ENCODE results near the gene STK35. TPM values are rescaled to one million over a fixed set of nuclear protein-coding genes. Genes with fewer than 3 reads are reported as not detected.

STK35 gene
- total RNA-seq, 3 donors from 2014 or later (not counting 1 experiment from before 2014, with no cell fraction given): 18.7 to 24.5 (median 21.9) TPM

- no peak for DNase-seq
- H3K4me3 Mint-ChIP-seq: no peak overlapping the region
- Histone ChIP-seq H3K27me3 (ENCODE audit: control insufficient read depth, insufficient read depth, low read length) (no peaks in the 10 kb centered on the region), H3K27ac (ENCODE audit: low read length) (no peak overlapping the region), H3K4me1 (ENCODE audit: control insufficient read depth, insufficient read depth, low read length) (peaks cover 11% of the 10 kb centered on the region), H3K9me3 (ENCODE audit: control insufficient read depth, insufficient read depth, low read length) (no peaks in the 10 kb centered on the region), H3K4me3 (ENCODE audit: low read length) (no peak overlapping the region), H3K36me3 (ENCODE audit: control insufficient read depth, insufficient read depth, low read length) (no peaks in the 10 kb centered on the region)
- 100% methylated on average over 3 of the region's 3 CpGs for WGBS (ENCODE audit: insufficient coverage)
- no peaks in the 10 kb centered on the region for H3K36me3 Mint-ChIP-seq
- TF ChIP-seq CTCF (IDR thresholded peaks at IDR 0.05): no peak
- intact Hi-C loops (cut with micrococcal nuclease): no loop called here
- peaks cover 52 to 73% of the 10 kb centered on the region in 2 donors for H3K4me1 Mint-ChIP-seq
- ATAC-seq: no peak
- no peaks in the 10 kb centered on the region for H3K9me3 Mint-ChIP-seq
- H3K27ac Mint-ChIP-seq: no peak overlapping the region
- no peaks in the 10 kb centered on the region for H3K27me3 Mint-ChIP-seq (ENCODE audit: low read depth in 2 of 2)
Measured at GRCh38 chr20:2131366-2131765, 29.7 kb downstream of the STK35 start.

DNA sequence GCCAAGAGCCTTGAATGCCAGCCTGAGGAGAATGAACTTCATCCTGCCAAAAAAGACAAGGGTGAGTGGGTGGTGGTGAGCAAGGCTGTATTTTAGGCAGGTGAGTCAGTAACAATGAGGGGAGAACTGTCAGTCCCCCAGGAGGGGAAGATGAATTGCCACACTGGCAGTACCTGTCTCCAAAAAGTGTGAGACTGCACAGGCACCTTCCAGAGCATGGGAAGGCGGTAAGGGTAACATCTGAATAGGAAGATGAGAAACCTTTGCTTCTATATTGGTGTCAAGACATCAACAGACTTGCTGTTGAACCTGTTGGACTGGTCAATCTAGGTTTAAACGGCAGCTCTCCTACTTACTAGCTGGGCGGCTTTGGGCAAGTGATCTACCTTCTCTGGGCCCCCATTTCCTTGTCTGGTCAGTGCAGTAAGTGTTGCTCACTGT is 30.9 kb downstream of the STK35 start:
- Histone ChIP-seq H3K36me3 (ENCODE audit: control insufficient read depth, insufficient read depth, low read length) (no peaks in the 10 kb centered on the region), H3K9me3 (ENCODE audit: control insufficient read depth, insufficient read depth, low read length) (no peaks in the 10 kb centered on the region), H3K4me1 (ENCODE audit: control insufficient read depth, insufficient read depth, low read length) (peaks cover 10% of the 10 kb centered on the region), H3K4me3 (ENCODE audit: low read length) (no peak overlapping the region), H3K27me3 (ENCODE audit: control insufficient read depth, insufficient read depth, low read length) (no peaks in the 10 kb centered on the region), H3K27ac (ENCODE audit: low read length) (no peak overlapping the region)
- Mint-ChIP-seq H3K4me3 (no peak overlapping the region), H3K27ac (peak overlapping the region in 1 of 2 donors; percentile 42), H3K9me3 (no peaks in the 10 kb centered on the region), H3K36me3 (no peaks in the 10 kb centered on the region), H3K27me3 (ENCODE audit: low read depth in 2 of 2) (no peaks in the 10 kb centered on the region), H3K4me1 (peaks cover 48 to 72% of the 10 kb centered on the region in 2 donors)
- no peak for TF ChIP-seq CTCF (IDR thresholded peaks at IDR 0.05)
- no peak for ATAC-seq
- DNase-seq: no peak
- WGBS (ENCODE audit: insufficient coverage): 96% methylated on average over 3 of the region's 3 CpGs
- intact Hi-C loops (cut with micrococcal nuclease): no loop called here

GRCh38 chr20:2133318-2134183 is 31.9 kb downstream of the STK35 start:
- H3K4me1 Mint-ChIP-seq: peaks cover 46 to 72% of the 10 kb centered on the region in 2 donors
- no peak overlapping the region for H3K4me3 Mint-ChIP-seq

More at GRCh38 chr20:2133318-2134183, 31.9 kb downstream of the STK35 start:
- H3K4me1 ChIP-seq (ENCODE audit: control insufficient read depth, insufficient read depth, low read length): no peaks in the 10 kb centered on the region
- H3K27me3 Mint-ChIP-seq (ENCODE audit: low read depth in 2 of 2): no peaks in the 10 kb centered on the region
- H3K9me3 ChIP-seq (ENCODE audit: control insufficient read depth, insufficient read depth, low read length): no peaks in the 10 kb centered on the region
- intact Hi-C loops (cut with micrococcal nuclease): no loop called here
- ATAC-seq (no peak), DNase-seq (no peak)
- WGBS (ENCODE audit: insufficient coverage): 90% methylated on average over 9 of the region's 9 CpGs
- H3K4me3 ChIP-seq (ENCODE audit: low read length): no peak overlapping the region
- no peaks in the 10 kb centered on the region for H3K36me3 ChIP-seq (ENCODE audit: control insufficient read depth, insufficient read depth, low read length)
- no peaks in the 10 kb centered on the region for H3K36me3 Mint-ChIP-seq
- no peaks in the 10 kb centered on the region for H3K27me3 ChIP-seq (ENCODE audit: control insufficient read depth, insufficient read depth, low read length)
- peak overlapping the region in 1 of 2 donors; percentile 42 for H3K27ac Mint-ChIP-seq
- H3K27ac ChIP-seq (ENCODE audit: low read length): no peak overlapping the region
- H3K9me3 Mint-ChIP-seq: no peaks in the 10 kb centered on the region
- TF ChIP-seq CTCF (IDR thresholded peaks at IDR 0.05): no peak
